ENCODE measurements around the gene CAB39L.

CAB39L gene

GRCh38 chr13:49343255-49343654 lies 100.6 kb downstream of the CAB39L start:
- H3K27ac ChIP-seq: no peak overlapping the region
- H3K4me1 ChIP-seq: peaks cover 0 to 12% (median 0%) of the 10 kb centered on the region in 4 donors
- TF ChIP-seq, protein P1, sequence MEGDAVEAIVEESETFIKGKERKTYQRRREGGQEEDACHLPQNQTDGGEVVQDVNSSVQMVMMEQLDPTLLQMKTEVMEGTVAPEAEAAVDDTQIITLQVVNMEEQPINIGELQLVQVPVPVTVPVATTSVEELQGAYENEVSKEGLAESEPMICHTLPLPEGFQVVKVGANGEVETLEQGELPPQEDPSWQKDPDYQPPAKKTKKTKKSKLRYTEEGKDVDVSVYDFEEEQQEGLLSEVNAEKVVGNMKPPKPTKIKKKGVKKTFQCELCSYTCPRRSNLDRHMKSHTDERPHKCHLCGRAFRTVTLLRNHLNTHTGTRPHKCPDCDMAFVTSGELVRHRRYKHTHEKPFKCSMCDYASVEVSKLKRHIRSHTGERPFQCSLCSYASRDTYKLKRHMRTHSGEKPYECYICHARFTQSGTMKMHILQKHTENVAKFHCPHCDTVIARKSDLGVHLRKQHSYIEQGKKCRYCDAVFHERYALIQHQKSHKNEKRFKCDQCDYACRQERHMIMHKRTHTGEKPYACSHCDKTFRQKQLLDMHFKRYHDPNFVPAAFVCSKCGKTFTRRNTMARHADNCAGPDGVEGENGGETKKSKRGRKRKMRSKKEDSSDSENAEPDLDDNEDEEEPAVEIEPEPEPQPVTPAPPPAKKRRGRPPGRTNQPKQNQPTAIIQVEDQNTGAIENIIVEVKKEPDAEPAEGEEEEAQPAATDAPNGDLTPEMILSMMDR (IDR thresholded peaks at IDR 0.05): no peak
- H3K36me3 ChIP-seq: peaks cover 13 to 37% (median 15%) of the 10 kb centered on the region in 3 donors
- no peak overlapping the region for H3K4me3 ChIP-seq
- no peak for DNase-seq
- intact Hi-C loops (cut with DNase I; ENCODE audit: low total_unique reads): no loop called here
- no peaks in the 10 kb centered on the region for H3K27me3 ChIP-seq
- no peaks in the 10 kb centered on the region for H3K9me3 ChIP-seq

GRCh38 chr13:49342454-49342853 lies 101.4 kb downstream of the CAB39L start:
- intact Hi-C loops (cut with DNase I; ENCODE audit: low total_unique reads): no loop called here
- H3K27ac ChIP-seq: no peak overlapping the region
- no peak overlapping the region for H3K4me3 ChIP-seq
- peaks cover 13 to 29% (median 19%) of the 10 kb centered on the region in 3 donors for H3K36me3 ChIP-seq
- TF ChIP-seq, protein P1 (IDR thresholded peaks at IDR 0.05): no peak
- H3K27me3 ChIP-seq: no peaks in the 10 kb centered on the region
- DNase-seq: no peak
- H3K4me1 ChIP-seq: peaks cover 0 to 9% (median 0%) of the 10 kb centered on the region in 4 donors
- no peaks in the 10 kb centered on the region for H3K9me3 ChIP-seq

DNA sequence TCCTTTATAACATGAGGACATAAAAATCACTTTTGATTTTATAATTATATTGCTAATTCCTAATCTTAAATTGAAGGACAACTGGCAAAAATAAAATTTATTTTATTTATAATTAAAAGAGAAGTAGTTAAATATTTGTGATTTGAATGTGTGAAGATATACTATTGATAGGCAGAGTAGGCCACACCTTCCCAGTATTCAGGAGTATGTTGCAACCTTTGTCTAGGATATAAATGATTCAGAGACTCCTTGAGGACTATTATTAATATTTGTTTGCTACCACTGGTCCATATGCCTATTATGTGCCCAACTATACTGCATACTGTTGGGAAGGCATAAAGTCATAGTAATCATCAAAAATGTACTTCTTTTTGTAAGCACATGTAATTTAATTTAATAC lies 101.9 kb downstream of the CAB39L start:
- H3K36me3 ChIP-seq: peaks cover 13 to 33% (median 19%) of the 10 kb centered on the region in 3 donors
- TF ChIP-seq, protein P1 (IDR thresholded peaks at IDR 0.05): no peak
- H3K27me3 ChIP-seq: no peaks in the 10 kb centered on the region
- peaks cover 0 to 4% (median 0%) of the 10 kb centered on the region in 4 donors for H3K4me1 ChIP-seq
- H3K4me3 ChIP-seq: no peak overlapping the region
- no peak overlapping the region for H3K27ac ChIP-seq
- no peaks in the 10 kb centered on the region for H3K9me3 ChIP-seq
- intact Hi-C loops (cut with DNase I; ENCODE audit: low total_unique reads): no loop called here
- no peak for DNase-seq

DNA sequence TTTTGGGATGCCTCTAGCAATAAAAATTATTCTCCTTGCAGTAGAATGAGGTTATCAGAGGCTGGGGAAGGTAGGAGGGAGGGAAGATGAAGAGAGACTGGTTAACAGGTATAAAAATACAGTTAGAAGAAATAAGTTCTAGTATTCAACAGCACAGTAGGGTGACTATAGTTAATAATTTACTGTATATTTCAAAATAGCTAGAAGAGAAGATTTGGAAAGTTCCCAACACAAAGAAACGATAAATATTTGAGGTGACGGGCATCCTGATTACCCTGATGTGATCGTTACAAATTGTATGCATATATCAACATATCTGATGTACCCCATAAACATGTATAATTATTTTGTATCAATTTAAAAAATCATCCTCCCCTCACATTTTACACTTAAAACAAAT lies 102.3 kb downstream of the CAB39L start:
- H3K4me3 ChIP-seq: no peak overlapping the region
- no peak for DNase-seq
- no peaks in the 10 kb centered on the region for H3K27me3 ChIP-seq
- intact Hi-C loops (cut with DNase I; ENCODE audit: low total_unique reads): no loop called here
- H3K27ac ChIP-seq: no peak overlapping the region
- no peaks in the 10 kb centered on the region for H3K9me3 ChIP-seq
- H3K36me3 ChIP-seq: peaks cover 13 to 37% (median 19%) of the 10 kb centered on the region in 3 donors
- TF ChIP-seq, protein P1 (IDR thresholded peaks at IDR 0.05): no peak
- H3K4me1 ChIP-seq: no peaks in the 10 kb centered on the region

DNA sequence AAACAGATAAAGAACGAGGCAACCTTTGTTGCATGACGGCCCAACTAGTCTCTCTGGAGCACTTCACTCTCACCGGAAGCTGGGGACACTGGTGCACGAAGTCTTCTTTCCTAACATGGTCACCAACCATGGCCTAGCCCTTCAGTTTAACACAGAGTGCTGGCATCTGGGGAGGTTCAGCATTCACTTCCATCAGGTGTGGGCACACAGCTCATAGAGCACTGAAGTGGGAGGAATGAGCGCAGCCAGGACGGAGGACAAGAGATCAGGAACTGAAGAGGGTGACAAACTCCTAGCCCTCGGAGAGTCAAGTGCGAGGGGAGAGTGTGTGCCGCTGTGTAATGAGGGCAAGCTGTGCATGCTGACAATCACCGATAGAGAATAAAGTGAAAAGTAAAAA lies 103.7 kb downstream of the CAB39L start:
- TF ChIP-seq, protein P1 (IDR thresholded peaks at IDR 0.05): no peak
- H3K4me3 ChIP-seq: no peak overlapping the region
- no peaks in the 10 kb centered on the region for H3K4me1 ChIP-seq
- H3K27me3 ChIP-seq: no peaks in the 10 kb centered on the region
- peaks cover 13 to 39% (median 19%) of the 10 kb centered on the region in 3 donors for H3K36me3 ChIP-seq
- no peaks in the 10 kb centered on the region for H3K9me3 ChIP-seq
- H3K27ac ChIP-seq: no peak overlapping the region
- DNase-seq: no peak
- intact Hi-C loops (cut with DNase I; ENCODE audit: low total_unique reads): no loop called here

GRCh38 chr13:49336655-49337054 lies 107.2 kb downstream of the CAB39L start:
- intact Hi-C loops (cut with DNase I; ENCODE audit: low total_unique reads): no loop called here
- Histone ChIP-seq H3K4me3 (no peak overlapping the region), H3K9me3 (no peaks in the 10 kb centered on the region), H3K27me3 (no peaks in the 10 kb centered on the region), H3K27ac (no peak overlapping the region), H3K4me1 (no peaks in the 10 kb centered on the region), H3K36me3 (peaks cover 9 to 31% (median 13%) of the 10 kb centered on the region in 3 donors)
- TF ChIP-seq, protein P1 (IDR thresholded peaks at IDR 0.05): no peak
- DNase-seq: no peak
